HG03135 (cell line): ENCODE measurements around the gene CHID1.

ENCODE experiments used
- ATAC-seq: cut with Tn5 transposase; IDR thresholded peaks from one replicate; pipeline ENCODE4 v1.9.1; 2021; ENCODE audit warnings: mild to moderate bottlenecking, moderate library complexity; ENCODE audit not compliant: unreplicated experiment

The CHID1 gene

DNA sequence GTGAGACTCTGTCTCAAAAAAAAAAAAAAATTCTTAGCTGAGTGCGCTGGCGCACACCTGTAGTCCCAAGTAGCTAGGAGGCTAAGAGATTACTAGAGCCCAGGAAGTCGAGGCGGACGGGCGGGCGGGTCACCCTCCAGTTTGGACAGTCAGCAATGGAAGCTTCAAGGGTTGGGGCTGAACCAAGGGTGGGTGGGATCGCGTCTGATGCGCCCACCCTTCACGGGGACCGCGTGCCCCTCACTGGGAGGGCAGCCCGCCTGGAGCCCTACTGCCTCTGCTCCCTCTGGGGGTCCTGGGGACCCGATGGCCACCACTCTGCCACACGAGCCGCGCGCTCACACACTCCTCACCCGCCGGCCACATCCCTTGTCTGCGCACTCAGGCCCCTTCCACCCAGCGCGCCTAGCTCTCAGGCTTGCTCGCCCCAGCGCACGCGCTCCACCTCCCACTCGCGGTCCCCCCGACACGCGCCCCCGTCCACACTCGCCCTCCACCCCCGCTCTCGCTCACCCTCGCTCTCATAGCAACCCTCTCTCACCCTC is 494 bp downstream of the CHID1 start:
- no peak for ATAC-seq

DNA sequence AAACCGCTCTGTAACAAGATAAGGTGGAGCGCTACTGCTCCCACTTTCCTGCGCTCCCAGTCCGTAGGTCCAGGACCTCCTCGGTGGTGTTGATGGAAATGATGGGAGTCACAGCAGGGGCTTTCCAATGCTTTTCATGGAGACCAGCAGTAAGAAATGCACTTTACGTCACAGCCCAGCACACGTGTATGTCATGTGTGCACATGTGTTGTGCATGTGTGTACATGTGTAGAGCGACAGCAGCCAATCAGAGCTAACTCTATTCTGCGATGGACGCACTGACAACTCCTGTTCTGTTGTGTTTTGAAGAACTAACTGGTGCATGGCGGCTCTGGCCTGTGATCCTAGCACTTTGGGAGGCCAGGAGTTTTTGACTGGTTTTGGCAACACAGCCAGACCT is 1.2 kb downstream of the CHID1 start:
- ATAC-seq = no peak

DNA sequence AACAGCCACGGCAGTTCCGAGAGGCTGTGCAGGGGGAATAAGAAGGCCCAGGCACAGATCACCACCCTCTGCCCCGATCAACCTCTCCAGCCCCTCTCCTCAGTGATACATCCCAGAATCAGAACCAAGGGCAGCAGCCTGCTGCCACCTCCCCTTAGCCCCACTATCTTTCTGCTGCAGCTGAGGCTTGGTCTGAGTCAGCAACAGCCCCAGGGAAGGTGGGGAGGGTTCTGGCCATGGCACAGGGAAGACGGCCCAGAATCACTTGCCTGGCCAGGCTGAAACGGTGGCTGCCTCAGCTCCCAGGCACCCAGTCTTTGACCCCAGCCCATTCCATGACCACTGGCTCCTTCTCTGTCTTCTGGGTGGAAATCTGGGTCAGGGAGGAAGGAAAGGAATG is 2.3 kb downstream of the CHID1 start:
- no peak for ATAC-seq

DNA sequence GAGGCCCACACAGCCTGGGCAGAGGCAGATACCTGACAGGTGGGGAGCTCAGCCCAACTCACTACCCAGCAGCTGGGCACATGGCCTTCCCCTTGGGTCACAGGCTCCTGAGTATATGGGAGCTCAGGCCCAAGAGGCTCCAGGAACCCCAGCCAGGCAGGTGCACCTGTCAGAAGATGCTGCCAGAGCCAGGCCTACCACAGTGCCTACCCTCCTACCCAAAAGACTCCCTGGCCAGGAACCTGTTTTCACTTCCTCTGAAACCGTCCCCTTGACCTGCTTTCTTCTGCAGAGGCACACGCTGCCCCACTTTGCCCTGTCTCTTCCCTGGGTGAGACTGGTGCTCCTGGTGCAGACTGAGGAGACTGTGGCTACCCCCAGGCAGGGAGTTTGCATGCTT is 2.9 kb downstream of the CHID1 start:
- no peak for ATAC-seq

DNA sequence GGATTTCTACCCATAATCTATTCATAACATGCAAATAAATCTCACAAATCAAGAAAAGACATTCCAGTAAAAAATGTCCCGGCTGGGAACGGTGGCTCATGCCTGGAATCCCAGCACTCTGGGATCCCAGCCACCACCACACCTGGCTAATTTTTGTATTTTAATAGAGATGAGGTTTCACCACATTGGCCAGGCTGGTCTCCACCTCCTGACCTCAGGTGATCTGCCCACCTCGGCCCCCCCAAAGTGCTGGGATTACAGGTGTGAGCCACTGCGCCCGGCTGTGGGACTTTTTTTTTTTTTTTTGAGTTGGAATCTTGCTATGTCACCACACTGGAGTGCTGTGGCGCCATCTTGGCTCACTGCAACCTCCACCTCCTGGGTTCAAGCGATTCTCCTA is 4.7 kb downstream of the CHID1 start:
- no peak for ATAC-seq

DNA sequence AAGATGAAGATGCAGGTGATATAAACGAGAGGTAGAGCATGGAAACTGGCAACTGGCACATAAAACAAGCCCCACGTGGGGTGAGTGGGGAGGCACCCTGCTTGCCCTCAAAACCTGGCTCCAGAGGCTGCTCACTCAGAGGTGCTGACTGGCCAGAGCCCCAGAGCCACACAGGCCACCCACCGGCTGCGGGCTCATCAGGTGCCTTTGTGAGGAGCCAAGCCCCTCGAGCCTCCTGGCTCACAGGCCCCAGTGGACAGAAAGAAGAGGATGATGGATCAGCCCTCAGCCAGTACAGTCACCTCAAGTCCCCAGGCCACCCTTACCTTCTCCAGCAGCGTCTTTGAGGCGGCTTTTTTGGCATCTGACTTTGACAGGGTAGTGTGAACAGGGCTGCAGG is 6.2 kb downstream of the CHID1 start:
- ATAC-seq = no peak

DNA sequence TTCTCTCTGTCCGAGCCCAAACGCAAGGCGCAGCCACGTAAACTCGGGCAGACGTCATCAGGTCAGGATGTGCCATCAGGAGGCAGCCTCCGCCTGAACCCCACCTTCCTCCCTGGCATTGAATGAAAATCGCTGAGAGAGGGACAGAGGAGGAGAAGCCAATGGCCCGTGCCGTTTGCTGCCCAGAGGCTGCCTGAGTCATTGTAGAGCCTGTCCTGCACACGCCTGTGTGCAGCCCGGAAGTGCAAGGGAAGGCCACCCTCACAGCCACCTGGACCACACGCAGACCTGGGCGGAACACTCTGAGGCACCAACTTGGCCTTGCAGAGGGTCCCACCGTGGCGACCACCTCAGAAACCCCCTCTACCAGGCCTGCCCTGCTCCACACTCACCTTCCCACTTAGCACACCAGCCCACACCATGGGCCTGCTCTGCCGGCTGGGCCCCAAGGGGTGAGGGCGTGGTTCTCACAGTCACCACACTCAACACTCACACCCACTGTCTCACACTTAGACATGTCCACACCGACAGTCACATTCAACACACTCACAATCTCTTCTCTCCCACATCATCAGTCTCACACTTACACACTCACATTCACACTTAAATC is 9.1 kb downstream of the CHID1 start:
- ATAC-seq = no peak

DNA sequence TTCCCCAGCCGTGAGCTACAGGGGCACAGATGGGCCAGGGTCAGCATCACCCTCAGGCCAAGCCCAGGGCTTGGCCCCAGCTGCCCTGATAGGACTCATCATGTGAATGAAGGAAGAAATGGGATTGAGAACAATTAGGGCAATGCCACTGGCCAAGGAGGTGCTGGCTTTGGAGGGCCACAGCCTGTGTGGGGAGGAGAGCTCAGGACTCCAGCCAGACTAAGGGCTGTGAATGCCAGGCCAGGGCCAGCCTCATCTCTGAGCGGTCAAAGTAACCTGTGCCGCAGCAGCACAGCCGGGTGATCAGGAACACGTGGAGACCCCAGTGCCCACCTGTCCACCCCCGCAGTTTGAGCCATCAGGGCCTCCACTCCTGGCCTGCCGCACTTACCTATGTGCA is 10.1 kb downstream of the CHID1 start:
- ATAC-seq = no peak

DNA sequence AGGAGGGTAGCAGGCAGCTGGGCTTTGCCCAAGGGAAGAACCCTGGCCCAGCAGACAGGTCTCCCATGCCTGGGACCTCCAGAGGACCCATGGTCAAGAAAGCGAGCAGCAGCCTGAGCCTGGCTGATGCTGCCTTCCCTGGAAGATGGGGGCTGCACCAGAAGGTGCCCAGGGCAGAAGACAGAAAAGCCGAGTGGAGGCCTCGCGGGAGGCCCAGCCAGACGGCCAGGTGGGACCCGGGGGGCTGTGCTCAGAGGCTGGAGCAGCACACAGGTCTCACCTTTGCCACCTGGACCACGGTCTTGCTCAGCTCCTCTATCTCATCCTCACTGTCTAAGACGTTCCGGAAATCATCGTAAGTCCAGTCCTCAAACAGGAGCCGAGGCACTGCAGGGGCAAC is 10.9 kb downstream of the CHID1 start:
- ATAC-seq = no peak

DNA sequence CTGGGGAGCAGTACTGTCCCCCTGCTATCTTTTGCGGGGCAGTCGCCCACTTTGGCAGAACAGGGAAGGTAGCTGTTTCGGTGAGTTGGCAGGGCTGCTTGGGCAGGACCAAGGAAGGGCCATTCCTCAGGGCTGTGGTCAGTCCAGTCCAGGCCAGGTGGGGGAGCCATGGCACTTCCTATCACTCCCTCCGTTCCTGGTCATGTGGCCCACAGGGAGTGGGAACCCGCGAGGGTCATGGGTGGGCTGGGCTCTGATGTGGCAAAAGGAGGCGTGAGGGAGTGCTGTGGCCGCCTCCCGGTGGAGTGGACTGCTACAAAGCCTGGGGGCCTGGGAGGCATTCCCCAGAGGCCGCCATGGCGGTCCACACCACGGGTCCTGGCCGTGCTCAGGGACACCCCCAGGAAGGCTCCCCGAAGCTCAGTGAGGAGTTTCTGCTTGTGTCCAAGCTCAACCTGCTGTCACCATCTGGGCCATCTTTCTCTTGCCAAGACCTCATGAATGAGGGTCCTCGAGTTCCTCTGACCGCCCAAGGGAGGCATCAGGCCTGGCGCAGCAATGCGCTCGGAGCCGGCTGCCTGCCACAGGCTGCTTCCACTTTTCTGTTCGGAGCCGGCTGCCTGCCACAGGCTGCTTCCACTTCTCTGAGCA is 11.9 kb downstream of the CHID1 start:
- ATAC-seq = no peak

DNA sequence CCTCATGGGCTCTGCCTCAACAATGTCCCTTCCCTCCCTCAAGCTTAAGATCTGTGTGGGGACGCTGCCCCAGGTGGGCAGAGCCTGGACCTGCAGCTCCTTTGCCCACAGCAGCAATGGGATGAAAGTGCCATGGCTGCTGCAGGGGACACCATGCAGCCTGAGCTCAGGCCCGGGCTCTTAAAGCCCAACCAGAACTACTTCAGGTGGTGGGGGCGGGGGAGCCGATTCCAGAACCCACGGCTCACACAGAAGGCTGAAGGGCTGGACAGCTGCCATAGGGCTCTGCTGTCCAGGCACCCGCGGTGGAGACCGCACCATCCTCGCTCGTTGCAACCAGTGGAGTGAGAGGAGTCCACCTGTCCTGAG is 12.5 kb downstream of the CHID1 start:
- no peak for ATAC-seq

DNA sequence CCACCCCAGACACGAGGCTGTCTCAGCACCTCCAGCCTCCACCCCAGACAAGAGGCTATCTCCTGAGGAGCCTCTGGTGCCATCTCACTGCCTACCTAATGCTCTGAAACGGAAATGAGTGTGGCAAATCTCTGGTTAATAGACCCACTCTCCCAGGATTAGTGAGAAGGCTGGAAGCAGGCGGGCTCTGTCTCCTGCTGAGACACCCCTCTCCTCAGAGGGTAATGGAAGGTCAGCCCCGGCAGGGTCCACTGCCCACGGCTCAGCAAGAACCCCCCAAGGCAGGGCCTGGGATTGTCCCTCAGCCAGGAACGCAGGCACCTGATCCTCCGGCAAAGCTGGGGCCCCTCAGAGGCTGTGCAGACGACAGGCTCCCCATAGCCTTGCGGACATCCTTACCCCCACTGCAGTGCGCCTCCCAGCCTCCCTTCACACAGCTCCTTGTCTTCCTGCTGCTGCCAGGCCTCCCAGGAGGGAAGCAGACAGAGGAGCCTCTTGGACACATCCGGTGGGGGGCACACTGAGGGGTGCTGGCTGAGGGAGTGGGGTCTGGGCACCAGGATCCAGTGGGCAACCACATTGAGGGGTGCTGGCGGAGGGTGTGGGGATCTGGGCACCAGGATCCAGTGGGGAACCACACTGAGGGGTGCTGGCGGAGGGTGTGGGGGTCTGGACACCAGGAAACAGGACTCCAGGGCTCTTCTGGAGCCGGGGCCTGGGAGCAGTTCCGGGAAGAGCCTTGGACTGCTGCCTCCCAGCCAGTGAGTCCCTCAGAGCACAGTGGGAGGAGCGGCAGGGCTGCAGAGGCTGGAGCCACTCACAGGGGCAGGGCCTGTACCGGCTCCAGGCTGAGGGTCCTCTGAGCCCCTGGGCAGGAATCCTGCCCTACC is 13.1 kb downstream of the CHID1 start:
- no peak for ATAC-seq

DNA sequence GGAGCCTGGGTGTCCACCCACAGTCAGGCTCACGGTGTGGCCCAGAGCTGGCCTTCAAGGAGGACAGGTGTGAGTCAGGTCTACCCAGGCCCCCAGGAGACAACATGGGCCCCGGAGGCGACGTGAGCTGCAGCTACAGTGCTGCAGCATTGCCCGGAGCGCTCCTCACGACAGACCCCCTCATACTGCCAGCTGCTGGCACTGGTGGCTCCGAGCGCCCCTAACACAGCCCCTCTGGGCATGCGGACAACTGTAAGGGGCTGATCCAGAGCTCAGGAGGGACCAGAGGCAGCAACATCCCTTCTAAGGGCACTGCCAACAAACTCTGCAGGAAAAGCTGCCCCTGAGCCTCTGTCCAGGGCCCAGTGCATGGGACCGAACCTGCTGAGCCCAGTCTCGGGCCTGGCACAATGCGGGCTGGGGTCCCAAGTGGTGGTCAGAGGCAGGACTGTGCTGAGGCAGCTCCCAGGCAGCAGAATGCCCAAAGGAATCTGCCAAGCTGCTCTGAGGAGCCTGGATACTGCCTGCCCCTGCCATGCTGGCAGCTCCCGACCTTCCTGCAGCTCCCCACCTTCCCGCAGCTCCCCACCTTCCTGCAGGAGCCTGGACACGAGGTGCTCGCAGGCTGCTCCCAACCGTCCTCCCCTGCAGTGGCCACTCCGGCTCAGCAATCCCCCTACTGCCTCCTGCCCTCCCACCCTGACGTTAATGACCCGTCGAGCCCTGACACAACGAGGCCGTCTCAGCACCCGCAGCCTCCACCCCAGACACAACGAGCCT is 15.1 kb downstream of the CHID1 start:
- ATAC-seq = no peak

DNA sequence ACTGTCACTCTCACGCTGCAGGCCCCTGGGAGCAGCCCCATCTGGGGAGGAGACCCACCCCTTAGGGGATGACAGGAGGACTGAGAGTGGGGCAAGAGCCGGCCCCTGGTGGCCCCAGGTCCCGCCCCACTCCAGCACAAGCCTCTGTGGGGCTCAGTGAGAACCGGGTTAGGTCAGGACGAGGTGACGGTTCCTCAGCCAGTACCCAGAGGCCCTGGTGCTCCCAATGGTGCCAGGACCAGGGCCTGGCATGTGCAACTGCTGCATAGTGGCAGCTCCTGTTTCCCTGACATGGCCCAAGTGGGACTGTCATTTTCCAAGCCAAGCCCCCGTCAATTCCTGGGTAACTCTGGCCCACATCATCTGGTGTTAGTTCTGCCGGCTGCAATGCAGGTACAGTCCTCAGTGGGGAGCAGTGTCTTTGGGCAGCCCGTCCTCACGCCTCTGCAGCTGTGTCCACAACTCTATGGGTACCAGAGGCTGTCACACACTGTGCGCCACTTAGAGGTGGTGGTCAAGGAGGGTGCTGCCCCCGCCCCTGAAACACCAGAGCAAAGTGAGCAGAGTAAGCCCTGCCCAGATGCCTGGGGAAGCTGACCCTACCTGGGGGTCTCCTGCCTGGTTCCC is 15.9 kb downstream of the CHID1 start:
- ATAC-seq = no peak

DNA sequence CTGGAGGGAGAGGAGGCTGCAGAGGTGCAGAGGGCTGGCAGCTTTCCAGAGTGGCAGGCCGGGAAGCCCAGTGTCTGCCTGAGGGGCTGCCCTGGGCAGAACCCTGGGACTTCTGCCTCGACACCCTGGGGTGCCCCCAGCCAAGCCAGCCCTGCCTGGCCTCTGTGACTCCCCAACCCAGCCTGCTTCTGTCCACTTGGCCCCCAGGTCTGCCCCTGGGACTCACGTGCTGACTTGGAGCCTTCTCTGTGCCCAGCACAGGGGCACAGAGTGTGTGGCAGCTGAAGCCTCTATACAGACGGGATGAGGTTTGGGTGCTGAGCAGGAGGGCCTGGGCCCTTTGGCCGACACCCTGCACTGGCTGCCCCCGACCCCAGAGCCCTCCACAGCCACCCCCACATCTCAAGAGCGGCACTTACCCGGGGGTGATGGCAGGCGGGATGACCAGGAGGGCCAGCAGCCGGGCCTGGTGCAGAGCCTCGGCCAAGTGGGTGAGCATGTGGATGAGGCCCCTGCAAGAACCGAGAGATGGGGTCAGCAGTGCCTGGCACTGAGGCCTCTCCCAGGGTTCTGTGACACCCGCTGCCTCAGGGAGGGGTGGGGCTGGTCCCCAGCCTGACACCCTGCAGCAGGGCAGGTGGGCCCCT is 17.5 kb downstream of the CHID1 start:
- ATAC-seq = no peak

DNA sequence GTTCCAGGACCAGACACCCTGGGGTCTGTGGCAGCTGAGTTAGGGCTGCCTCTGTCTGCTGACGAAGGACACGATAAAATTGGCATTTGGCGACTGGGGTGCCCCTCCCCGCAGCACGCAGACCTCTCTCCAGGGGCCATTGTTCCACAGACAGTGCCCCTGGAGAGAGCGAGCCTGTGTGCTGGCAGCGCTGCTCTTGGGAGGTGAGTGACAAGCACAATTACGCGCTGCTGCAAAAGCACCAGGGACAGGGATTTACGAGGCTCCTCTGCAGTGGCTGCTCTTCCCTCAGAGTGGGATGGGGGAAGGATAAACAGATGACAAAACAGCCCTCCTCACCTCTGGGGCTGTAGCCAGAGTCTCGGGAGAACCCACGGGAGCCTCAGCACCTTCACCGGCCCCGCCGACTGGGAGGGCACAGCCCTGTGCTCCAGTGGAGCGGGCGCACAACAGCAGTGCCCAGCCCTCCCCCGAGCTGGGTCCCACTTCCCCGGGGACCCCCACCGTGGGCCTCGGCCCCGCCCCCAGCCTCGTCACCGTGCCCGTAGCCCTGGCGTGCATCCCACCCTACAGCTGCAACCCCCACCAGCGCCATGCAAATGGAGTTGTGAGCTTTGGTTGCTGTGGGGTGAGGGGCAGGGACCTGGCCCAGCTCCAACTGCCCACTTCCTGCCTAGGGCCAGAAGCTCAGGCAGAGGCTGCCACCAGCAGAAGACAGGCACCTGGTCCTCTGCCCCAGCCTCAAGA is 19.6 kb downstream of the CHID1 start:
- no peak for ATAC-seq

DNA sequence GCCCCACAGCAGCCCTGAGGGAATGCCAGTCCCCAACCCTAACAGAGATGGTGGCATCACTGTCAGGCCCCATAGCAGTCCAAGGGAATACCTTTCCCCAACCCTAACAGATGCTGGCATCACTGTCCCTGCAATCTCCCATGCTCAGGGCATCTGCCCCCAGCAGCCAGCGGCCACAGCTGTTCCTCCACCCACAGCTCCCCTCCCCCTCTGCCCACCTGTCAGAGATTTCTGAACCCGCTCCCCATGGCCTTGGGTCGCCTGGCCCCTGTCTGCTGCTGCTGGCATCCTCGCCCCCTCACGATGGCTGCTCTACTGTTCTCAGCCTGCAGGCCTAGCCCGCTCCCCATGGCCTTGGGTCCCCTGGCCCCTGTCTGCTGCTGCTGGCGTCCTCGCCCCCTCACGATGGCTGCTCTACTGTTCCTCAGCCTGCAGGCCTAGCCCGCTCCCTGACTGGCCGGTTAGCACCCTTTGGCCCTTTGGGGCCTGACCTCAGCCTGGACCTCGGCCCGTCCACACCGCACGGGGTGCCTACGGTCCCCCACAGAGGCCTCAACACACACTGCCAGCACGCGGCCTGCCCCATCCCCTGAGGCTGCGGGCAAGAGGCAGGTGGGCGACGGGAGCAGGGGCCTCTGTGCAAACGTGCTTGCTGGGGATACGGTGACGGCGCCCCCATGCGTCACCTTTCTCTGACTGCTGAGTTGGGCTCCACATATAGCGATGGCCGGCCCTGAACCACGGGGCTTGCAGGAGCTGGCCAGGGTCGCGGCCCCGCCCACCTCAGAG is 20.7 kb downstream of the CHID1 start:
- no peak for ATAC-seq

DNA sequence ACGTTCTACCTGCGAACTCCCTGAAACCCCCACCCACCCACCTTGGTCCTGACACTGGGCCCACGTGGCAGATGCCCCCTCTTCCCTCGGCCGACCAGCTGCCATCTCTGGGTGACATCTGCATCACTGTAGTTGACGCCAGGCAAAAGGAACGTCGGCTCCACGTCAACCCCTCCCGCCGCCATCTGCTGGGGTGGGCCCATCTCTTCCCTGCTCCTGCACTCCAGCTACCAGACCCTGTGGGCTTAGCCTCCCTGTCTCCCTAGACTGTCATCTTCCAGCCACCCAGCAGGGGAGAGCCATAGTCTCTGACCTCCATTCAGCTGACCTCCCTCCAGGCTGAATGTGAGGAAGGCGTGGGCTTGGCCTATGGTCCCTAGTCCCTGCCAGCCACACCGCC is 21.4 kb downstream of the CHID1 start:
- no peak for ATAC-seq
